ENCODE results near the gene TLR4.
A peak's percentile ranks its signal among the peaks of the same experiment; 100 is the strongest.

TLR4 gene

DNA sequence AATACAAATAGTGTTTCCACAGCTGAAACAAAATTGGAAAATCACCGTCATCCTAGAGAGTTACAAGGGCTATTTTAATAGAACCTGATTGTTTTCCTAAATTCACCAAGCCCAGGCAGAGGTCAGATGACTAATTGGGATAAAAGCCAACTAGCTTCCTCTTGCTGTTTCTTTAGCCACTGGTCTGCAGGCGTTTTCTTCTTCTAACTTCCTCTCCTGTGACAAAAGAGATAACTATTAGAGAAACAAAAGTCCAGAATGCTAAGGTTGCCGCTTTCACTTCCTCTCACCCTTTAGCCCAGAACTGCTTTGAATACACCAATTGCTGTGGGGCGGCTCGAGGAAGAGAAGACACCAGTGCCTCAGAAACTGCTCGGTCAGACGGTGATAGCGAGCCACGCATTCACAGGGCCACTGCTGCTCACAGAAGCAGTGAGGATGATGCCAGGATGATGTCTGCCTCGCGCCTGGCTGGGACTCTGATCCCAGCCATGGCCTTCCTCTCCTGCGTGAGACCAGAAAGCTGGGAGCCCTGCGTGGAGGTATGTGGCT lies at the start of gene TLR4:
TLR4 (plus strand) TSS at position 380 of the 552 bp plus-strand sequence; CDS start at position 450, 70 bp downstream.
- no peaks in the 10 kb centered on the region for H3K27me3 ChIP-seq (replicated peaks; ENCODE audit: control insufficient read depth, insufficient read depth, low read length)
- H3K36me3 ChIP-seq (ENCODE audit: control insufficient read depth, insufficient read depth, low read length, severe bottlenecking), result peaks cover 8% of the 10 kb centered on the region
- no peaks in the 10 kb centered on the region for H3K9me3 ChIP-seq (ENCODE audit: control insufficient read depth, low read length)
- peaks cover 44% of the 10 kb centered on the region for H3K4me1 ChIP-seq (ENCODE audit: control insufficient read depth, insufficient read depth, low read length)
- peak within 1 kb of the TSS; percentile 92 for H3K9ac ChIP-seq (ENCODE audit: low read length)
- peak; percentile 79 for DNase-seq (ENCODE audit: low read depth)
- H3K4me3 ChIP-seq (ENCODE audit: low read length), result peak within 1 kb of the TSS; percentile 88

DNA sequence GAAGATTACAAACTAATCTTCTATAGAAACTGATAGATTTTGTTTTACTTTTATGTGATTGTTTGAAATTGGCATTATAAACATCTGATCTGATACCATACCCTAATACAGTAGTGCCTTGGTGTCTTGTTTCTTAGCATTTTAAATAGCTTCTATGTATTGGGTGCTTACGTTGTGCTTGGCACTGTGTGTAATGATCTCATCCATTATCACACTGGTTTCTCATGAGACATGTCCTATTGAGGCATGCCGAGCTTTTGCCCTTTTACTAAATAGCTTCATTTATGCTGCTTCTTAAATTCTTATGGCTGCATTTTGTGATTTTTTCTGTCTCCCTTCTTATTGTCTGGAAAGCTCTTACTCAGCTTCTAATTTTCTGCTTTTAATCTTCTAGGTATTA lies 48.2 kb upstream of the TLR4 start:
- H3K9ac ChIP-seq (ENCODE audit: low read length), result no peak overlapping the region
- no peak for DNase-seq (ENCODE audit: low read depth)
- peaks cover 5% of the 10 kb centered on the region for H3K27me3 ChIP-seq (replicated peaks; ENCODE audit: control insufficient read depth, insufficient read depth, low read length)
- H3K4me1 ChIP-seq (ENCODE audit: control insufficient read depth, insufficient read depth, low read length), result no peaks in the 10 kb centered on the region
- peaks cover 2% of the 10 kb centered on the region for H3K9me3 ChIP-seq (ENCODE audit: control insufficient read depth, low read length)
- H3K4me3 ChIP-seq (ENCODE audit: low read length), result no peak overlapping the region
- no peaks in the 10 kb centered on the region for H3K36me3 ChIP-seq (ENCODE audit: control insufficient read depth, insufficient read depth, low read length, severe bottlenecking)

DNA sequence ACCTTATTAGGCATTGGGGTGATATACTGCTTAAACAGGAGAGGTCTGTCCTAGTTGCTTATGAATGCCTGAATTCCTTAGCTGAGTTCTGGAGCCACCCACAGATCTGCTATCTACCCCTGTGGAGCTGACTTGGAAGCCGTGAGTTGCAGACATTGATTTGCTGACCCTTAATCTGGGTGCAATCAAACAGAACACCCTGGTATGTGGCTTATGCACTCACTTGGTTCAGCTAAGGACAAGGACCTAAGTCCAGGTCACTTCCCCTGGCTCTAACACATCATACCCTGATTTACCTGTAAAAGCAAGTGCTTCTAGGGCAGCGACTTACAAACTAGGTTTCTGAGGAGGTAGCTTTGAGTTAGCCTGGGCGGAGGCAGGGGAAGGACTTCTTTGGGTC lies 41.6 kb upstream of the TLR4 start:
- no peaks in the 10 kb centered on the region for H3K36me3 ChIP-seq (ENCODE audit: control insufficient read depth, insufficient read depth, low read length, severe bottlenecking)
- H3K9me3 ChIP-seq (ENCODE audit: control insufficient read depth, low read length), result no peaks in the 10 kb centered on the region
- H3K4me3 ChIP-seq (ENCODE audit: low read length), result no peak overlapping the region
- no peak overlapping the region for H3K9ac ChIP-seq (ENCODE audit: low read length)
- no peaks in the 10 kb centered on the region for H3K27me3 ChIP-seq (replicated peaks; ENCODE audit: control insufficient read depth, insufficient read depth, low read length)
- DNase-seq (ENCODE audit: low read depth), result no peak
- no peaks in the 10 kb centered on the region for H3K4me1 ChIP-seq (ENCODE audit: control insufficient read depth, insufficient read depth, low read length)

DNA sequence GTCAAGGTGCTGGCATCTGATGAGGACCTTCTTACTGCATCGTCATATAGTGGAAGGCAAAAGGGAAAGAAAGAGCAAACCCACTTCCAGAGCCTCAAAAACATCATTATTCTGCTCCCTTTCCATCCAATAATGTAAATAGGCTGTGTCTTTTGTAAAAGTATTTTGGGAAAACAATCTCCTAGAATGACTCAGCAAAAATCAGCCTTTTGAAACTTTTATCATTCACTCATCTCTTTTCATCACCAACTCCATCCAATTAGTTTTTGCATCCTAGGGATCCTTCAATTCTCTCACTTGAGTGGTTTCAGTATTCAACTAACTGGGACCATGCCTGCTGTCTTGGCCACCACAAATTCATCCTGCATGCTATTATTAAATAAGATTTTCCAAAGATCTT lies 39.8 kb upstream of the TLR4 start:
- Histone ChIP-seq H3K9me3 (ENCODE audit: control insufficient read depth, low read length) (no peaks in the 10 kb centered on the region), H3K4me1 (ENCODE audit: control insufficient read depth, insufficient read depth, low read length) (no peaks in the 10 kb centered on the region), H3K27me3 (replicated peaks; ENCODE audit: control insufficient read depth, insufficient read depth, low read length) (no peaks in the 10 kb centered on the region), H3K36me3 (ENCODE audit: control insufficient read depth, insufficient read depth, low read length, severe bottlenecking) (no peaks in the 10 kb centered on the region), H3K4me3 (ENCODE audit: low read length) (no peak overlapping the region), H3K9ac (ENCODE audit: low read length) (no peak overlapping the region)
- DNase-seq (ENCODE audit: low read depth), result no peak

DNA sequence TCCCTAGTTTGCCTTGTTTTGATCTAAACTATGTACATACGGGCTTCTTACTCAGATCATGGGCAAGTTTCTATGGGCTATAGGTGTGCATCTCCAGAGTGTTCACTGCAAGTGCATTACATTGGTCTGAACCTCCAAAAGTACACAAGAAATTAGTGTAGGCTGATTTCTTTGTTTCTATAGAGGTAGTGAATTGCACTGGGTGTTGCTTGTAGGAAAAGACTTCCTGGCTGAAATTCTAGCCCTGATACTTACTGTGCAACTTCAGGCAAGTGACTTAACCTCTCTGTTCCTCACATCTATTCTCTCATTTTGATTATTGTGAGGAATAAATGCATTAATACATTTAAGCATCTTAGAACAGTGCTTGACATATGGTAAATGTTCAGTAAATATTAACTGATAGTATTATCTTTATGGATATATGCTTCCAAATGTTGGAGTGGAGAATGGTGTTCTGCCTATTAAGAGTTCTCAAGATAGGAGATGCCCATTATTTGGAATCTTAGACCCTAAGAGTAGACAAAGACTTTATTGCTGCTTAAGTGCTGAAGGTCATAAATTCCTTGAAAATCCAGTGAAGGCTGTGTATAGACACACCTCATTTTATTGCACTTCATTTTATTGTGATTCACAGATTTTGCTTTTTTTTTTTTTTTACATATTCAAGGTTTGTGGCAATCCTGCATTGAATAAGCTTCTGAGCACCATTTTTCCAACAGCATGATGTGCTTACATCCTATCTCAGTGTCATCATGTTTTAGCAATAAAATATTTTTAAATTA lies 38.4 kb upstream of the TLR4 start:
- no peaks in the 10 kb centered on the region for H3K36me3 ChIP-seq (ENCODE audit: control insufficient read depth, insufficient read depth, low read length, severe bottlenecking)
- H3K9ac ChIP-seq (ENCODE audit: low read length), result no peak overlapping the region
- no peak overlapping the region for H3K4me3 ChIP-seq (ENCODE audit: low read length)
- no peaks in the 10 kb centered on the region for H3K27me3 ChIP-seq (replicated peaks; ENCODE audit: control insufficient read depth, insufficient read depth, low read length)
- H3K4me1 ChIP-seq (ENCODE audit: control insufficient read depth, insufficient read depth, low read length), result no peaks in the 10 kb centered on the region
- no peak for DNase-seq (ENCODE audit: low read depth)
- H3K9me3 ChIP-seq (ENCODE audit: control insufficient read depth, low read length), result no peaks in the 10 kb centered on the region

DNA sequence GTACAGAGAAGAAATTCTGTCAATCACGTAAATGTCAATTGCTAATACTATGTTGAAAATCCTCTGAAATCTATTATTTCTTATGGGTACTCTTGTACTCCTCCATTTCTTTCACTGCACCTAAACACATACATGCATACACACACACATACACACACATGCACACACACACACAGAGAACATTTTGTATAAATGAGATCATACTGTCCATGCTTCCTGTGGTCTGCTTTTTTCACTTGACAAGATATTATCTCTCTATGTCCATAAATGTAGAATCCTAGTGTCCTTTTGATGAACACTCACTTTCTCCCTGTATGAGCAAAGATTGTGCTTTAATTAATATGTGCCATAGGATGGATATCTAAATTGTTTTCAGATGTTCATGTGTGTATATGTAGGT lies 32.7 kb upstream of the TLR4 start:
- Histone ChIP-seq H3K4me3 (ENCODE audit: low read length) (no peak overlapping the region), H3K27me3 (replicated peaks; ENCODE audit: control insufficient read depth, insufficient read depth, low read length) (no peaks in the 10 kb centered on the region), H3K9me3 (ENCODE audit: control insufficient read depth, low read length) (no peaks in the 10 kb centered on the region), H3K4me1 (ENCODE audit: control insufficient read depth, insufficient read depth, low read length) (peaks cover 15% of the 10 kb centered on the region), H3K36me3 (ENCODE audit: control insufficient read depth, insufficient read depth, low read length, severe bottlenecking) (no peaks in the 10 kb centered on the region), H3K9ac (ENCODE audit: low read length) (no peak overlapping the region)
- DNase-seq (ENCODE audit: low read depth), result no peak

DNA sequence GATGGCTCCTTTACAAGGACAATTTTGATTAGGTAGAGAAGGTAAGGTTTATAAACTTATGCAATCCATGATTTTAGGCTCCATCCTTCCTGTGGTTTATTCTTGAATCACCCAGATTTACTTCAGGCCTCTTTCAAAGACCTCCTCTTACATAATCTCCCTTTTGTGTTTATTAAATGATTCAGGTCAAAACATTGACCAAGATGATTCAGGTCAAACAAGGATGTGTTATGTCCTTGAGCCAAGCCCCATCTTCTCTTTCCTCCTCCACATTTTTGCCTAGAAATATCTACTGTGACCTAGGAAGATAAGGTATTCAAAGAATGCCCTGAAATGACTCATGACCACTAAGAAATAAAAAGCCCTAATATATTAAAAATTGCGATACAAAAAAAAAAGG lies 31.8 kb upstream of the TLR4 start:
- Histone ChIP-seq H3K4me1 (ENCODE audit: control insufficient read depth, insufficient read depth, low read length) (peaks cover 15% of the 10 kb centered on the region), H3K9ac (ENCODE audit: low read length) (no peak overlapping the region)

DNA sequence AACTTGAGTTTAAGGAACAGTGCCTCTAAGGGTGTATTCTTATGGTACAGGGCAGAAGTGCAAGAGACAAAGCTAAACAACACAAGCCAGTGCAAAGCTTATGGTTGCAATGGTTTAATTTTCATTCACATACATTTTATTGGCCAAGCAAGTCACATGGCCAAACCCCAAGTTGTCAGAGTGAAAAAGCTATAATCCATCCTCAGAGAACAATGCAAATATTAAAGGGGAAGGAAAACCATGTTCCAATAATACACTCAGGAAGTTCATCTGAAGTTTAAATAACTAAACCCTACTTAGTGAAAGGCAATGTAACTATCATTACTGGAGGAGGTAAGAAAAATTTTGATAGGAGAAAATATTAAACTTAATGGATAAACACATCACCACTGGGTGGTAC lies 26.6 kb upstream of the TLR4 start:
- no peaks in the 10 kb centered on the region for H3K27me3 ChIP-seq (replicated peaks; ENCODE audit: control insufficient read depth, insufficient read depth, low read length)
- no peaks in the 10 kb centered on the region for H3K36me3 ChIP-seq (ENCODE audit: control insufficient read depth, insufficient read depth, low read length, severe bottlenecking)
- H3K9ac ChIP-seq (ENCODE audit: low read length), result no peak overlapping the region
- H3K9me3 ChIP-seq (ENCODE audit: control insufficient read depth, low read length), result no peaks in the 10 kb centered on the region
- no peak overlapping the region for H3K4me3 ChIP-seq (ENCODE audit: low read length)
- H3K4me1 ChIP-seq (ENCODE audit: control insufficient read depth, insufficient read depth, low read length), result peaks cover 19% of the 10 kb centered on the region
- DNase-seq (ENCODE audit: low read depth), result no peak

More for the DNA sequence above, 31.8 kb upstream of the TLR4 start:
- DNase-seq (ENCODE audit: low read depth), result no peak
- Histone ChIP-seq H3K4me3 (ENCODE audit: low read length) (no peak overlapping the region), H3K27me3 (replicated peaks; ENCODE audit: control insufficient read depth, insufficient read depth, low read length) (no peaks in the 10 kb centered on the region), H3K36me3 (ENCODE audit: control insufficient read depth, insufficient read depth, low read length, severe bottlenecking) (no peaks in the 10 kb centered on the region), H3K9me3 (ENCODE audit: control insufficient read depth, low read length) (no peaks in the 10 kb centered on the region)

DNA sequence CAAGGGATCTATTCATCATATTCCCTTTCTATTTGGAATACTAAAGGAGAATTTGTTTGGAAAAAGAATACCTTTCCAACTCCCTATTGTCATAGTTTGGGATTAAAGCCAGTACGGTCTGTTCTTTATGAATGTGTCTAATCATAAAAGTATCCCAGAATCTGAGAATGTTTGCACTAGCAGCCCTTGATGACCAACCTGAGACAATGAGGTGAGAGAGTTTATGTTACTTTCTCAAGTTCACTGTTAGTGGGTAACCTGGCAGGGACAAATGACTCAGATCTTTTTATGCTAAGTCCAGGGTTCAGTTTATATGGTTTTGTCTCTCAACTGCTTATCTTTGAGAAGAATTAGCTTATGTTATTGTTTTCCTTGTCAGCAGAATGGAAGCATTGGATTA lies 25.3 kb upstream of the TLR4 start:
- no peak for DNase-seq (ENCODE audit: low read depth)
- Histone ChIP-seq H3K36me3 (ENCODE audit: control insufficient read depth, insufficient read depth, low read length, severe bottlenecking) (no peaks in the 10 kb centered on the region), H3K9ac (ENCODE audit: low read length) (no peak overlapping the region), H3K27me3 (replicated peaks; ENCODE audit: control insufficient read depth, insufficient read depth, low read length) (no peaks in the 10 kb centered on the region), H3K4me3 (ENCODE audit: low read length) (peak overlapping the region; percentile 49), H3K9me3 (ENCODE audit: control insufficient read depth, low read length) (no peaks in the 10 kb centered on the region), H3K4me1 (ENCODE audit: control insufficient read depth, insufficient read depth, low read length) (peaks cover 18% of the 10 kb centered on the region)

DNA sequence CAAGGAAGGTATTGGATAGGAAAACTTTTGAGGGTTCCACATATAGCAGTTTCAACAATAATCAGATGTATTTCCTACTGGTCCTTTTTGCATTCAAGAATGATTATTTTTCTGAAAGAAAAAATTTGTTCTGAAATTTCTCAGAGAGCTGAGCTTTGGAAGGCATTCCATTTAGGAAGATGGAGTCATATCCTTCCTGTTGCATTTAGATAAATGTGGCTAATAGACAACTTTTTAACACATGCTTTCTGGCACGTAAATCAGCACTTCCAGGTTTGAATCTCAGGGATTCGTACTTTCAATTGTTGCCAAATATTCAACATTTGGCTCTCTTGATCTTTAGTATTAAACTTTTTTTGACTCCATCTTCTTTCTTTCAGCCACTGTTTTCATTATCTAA lies 24.8 kb upstream of the TLR4 start:
- H3K4me3 ChIP-seq (ENCODE audit: low read length), result peak overlapping the region; percentile 42
- no peak for DNase-seq (ENCODE audit: low read depth)

DNA sequence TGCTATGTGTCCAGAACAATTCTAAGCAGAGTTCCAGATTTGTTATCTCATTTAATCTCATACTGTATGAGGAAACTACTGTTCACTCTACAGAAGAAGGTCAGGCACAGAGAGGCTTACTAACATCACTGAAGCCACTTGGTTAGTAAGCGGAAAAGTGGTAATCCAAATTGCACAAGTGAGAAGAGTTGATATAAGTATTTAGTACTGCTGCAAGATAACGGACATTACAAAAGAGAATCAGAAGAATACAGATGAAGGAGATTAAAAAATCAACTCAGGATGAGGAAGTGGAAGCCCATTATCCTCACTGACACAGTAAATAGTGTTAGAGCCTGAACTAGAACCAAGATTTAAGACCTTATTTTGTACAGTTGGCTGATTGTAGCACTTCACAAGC lies 22.3 kb upstream of the TLR4 start:
- no peak overlapping the region for H3K9ac ChIP-seq (ENCODE audit: low read length)
- H3K4me1 ChIP-seq (ENCODE audit: control insufficient read depth, insufficient read depth, low read length), result peaks cover 18% of the 10 kb centered on the region
- H3K9me3 ChIP-seq (ENCODE audit: control insufficient read depth, low read length), result no peaks in the 10 kb centered on the region
- no peak for DNase-seq (ENCODE audit: low read depth)
- H3K36me3 ChIP-seq (ENCODE audit: control insufficient read depth, insufficient read depth, low read length, severe bottlenecking), result no peaks in the 10 kb centered on the region
- no peaks in the 10 kb centered on the region for H3K27me3 ChIP-seq (replicated peaks; ENCODE audit: control insufficient read depth, insufficient read depth, low read length)
- no peak overlapping the region for H3K4me3 ChIP-seq (ENCODE audit: low read length)

More for the DNA sequence above, 24.8 kb upstream of the TLR4 start:
- no peaks in the 10 kb centered on the region for H3K9me3 ChIP-seq (ENCODE audit: control insufficient read depth, low read length)
- H3K36me3 ChIP-seq (ENCODE audit: control insufficient read depth, insufficient read depth, low read length, severe bottlenecking), result no peaks in the 10 kb centered on the region
- H3K9ac ChIP-seq (ENCODE audit: low read length), result peak overlapping the region; percentile 44
- H3K4me1 ChIP-seq (ENCODE audit: control insufficient read depth, insufficient read depth, low read length), result peaks cover 18% of the 10 kb centered on the region
- H3K27me3 ChIP-seq (replicated peaks; ENCODE audit: control insufficient read depth, insufficient read depth, low read length), result no peaks in the 10 kb centered on the region
